RWPE2 (cell line): ENCODE results near the gene DUSP22.

ENCODE experiments used
- ATAC-seq: fragments of 200-7000 bp; cut with Tn5 transposase; 3 replicates; pipeline ENCODE4 v1.9.1; 2021; ENCODE audit warnings: low read depth
- DNase-seq: peaks from one replicate; pipeline ENCODE4 v3.0.0-alpha.2; 2020; ENCODE audit warnings: low spot score
- H3K27ac ChIP-seq: fragments of 450-650 bp; 2 replicates; pipeline ENCODE4 v1.5.1; 2017; ENCODE audit warnings: mild to moderate bottlenecking; ENCODE audit not compliant: poor library complexity, severe bottlenecking
- H3K27me3 ChIP-seq: fragments of 250-450 bp; sonication (Bioruptor Pico); 2 replicates; pipeline ENCODE4 v1.5.1; 2021; ENCODE audit warnings: mild to moderate bottlenecking, moderate library complexity; ENCODE audit not compliant: insufficient read depth, poor library complexity, severe bottlenecking
- H3K36me3 ChIP-seq: fragments of 250-450 bp; sonication (Bioruptor Pico); 2 replicates; pipeline ENCODE4 v1.5.1; 2020; ENCODE audit warnings: low read depth, mild to moderate bottlenecking, moderate library complexity
- H3K4me1 ChIP-seq: fragments of 250-450 bp; sonication (Bioruptor Pico); 2 replicates; pipeline ENCODE4 v1.5.1; 2021; ENCODE audit warnings: mild to moderate bottlenecking, moderate library complexity; ENCODE audit not compliant: insufficient read depth, poor library complexity, severe bottlenecking
- H3K4me3 ChIP-seq: fragments of 250-450 bp; sonication (Bioruptor Pico); 2 replicates; pipeline ENCODE4 v1.5.1; 2021; ENCODE audit warnings: mild to moderate bottlenecking, moderate library complexity; ENCODE audit not compliant: severe bottlenecking
- H3K9me3 ChIP-seq: fragments of 250-450 bp; sonication (Bioruptor Pico); 2 replicates; pipeline ENCODE4 v1.5.1; 2021; ENCODE audit warnings: mild to moderate bottlenecking, moderate library complexity; ENCODE audit not compliant: severe bottlenecking
- TF ChIP-seq, protein P1 (sequence below): fragments of 450-650 bp; IDR thresholded peaks from one replicate; pipeline ENCODE4 v1.5.1; 2017; ENCODE audit warnings: mild to moderate bottlenecking, moderate library complexity; ENCODE audit not compliant: poor library complexity, severe bottlenecking

The DUSP22 gene

DNA sequence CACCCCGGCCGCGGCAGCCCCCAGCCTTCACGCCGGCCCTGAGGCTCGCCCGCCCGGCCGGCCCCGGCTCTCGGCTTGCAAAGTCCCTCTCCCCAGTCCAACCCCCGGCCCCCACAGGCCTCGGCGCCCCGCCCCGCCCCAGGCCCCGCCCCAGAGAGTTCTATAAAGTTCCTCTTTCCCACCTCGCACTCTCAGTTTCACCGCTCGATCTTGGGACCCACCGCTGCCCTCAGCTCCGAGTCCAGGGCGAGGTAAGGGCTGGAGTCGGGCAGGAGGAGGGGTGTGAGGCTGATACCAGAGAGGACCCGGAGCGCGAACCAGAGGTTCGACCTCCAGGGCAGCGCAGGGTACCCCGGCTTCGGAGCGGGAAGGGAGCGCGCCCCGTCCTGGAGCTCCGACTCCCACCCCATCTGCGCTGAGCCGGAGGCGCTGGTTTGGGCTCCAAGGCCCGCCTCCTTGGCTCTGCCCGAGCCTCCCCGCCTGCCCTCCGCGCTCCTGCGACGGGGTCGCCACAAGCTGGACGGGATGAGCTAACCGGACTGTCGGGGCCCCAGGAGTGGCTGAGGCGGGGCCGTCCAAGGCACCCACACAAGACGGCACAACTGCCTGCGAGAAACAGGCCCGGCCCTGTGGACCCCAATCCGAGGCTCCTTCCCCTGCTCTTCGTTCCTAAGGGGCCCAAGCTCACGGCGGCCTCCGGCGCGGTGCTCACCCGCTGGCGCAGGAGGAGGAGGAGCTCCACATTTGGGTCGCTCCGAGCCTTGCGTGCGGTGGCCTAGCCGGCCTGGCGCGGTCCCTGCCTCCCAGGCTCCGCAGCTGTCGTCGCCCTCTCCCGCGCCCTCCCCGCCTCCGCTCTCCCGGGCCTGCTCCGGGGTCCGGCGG is 99.5 kb downstream of the DUSP22 start, which contains the start of gene IRF4:
Gene IRF4 (plus strand): TSS at position 194 of the 882 bp plus-strand sequence. CDS start 1,401 bp downstream, outside the sequence.
- Histone ChIP-seq H3K9me3 (no peaks in the 10 kb centered on the region), H3K4me1 (no peaks in the 10 kb centered on the region), H3K36me3 (no peaks in the 10 kb centered on the region), H3K27me3 (peaks cover 84% of the 10 kb centered on the region), H3K4me3 (no peak within 1 kb of the TSS), H3K27ac (no peak within 1 kb of the TSS)
- ATAC-seq = no peak
- TF ChIP-seq, protein P1, sequence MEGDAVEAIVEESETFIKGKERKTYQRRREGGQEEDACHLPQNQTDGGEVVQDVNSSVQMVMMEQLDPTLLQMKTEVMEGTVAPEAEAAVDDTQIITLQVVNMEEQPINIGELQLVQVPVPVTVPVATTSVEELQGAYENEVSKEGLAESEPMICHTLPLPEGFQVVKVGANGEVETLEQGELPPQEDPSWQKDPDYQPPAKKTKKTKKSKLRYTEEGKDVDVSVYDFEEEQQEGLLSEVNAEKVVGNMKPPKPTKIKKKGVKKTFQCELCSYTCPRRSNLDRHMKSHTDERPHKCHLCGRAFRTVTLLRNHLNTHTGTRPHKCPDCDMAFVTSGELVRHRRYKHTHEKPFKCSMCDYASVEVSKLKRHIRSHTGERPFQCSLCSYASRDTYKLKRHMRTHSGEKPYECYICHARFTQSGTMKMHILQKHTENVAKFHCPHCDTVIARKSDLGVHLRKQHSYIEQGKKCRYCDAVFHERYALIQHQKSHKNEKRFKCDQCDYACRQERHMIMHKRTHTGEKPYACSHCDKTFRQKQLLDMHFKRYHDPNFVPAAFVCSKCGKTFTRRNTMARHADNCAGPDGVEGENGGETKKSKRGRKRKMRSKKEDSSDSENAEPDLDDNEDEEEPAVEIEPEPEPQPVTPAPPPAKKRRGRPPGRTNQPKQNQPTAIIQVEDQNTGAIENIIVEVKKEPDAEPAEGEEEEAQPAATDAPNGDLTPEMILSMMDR = no peak
- no peak for DNase-seq

DNA sequence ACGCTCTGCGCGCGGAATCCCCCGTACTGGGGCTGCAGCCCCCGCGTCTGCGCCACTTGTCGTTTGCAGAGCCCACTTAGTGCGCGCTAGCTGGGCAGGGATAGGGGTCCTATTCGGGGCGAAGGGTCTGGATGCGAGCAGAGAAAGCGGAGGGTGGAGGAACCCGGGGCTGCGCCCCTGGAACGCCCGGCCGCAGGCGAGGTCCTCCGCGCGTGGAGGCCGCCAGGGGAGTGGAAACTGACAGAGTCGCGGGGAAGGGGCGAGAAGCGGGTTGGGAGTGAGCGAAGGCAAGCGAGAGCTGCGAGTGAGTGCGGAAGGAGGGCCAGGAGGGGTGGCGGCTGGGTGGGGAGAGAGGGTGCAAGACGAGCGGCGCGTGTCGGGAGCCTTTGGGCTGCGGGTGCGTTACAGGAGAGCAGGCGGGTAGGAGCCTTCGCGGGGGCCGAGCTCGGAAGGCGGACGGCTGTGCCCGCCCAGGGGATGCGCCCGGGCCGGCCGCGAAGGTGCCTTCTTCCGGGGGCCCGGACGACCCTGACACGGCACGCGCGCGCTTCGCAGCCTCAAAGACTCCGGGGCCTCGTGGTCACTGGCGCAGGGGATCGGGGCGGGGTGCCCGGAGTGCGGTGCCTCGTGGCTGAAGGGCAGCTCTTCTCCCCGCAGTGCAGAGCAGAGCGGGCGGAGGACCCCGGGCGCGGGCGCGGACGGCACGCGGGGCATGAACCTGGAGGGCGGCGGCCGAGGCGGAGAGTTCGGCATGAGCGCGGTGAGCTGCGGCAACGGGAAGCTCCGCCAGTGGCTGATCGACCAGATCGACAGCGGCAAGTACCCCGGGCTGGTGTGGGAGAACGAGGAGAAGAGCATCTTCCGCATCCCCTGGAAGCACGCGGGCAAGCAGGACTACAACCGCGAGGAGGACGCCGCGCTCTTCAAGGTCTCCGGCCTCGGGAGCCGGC is 100.4 kb downstream of the DUSP22 start:
- TF ChIP-seq, protein P1 = no peak
- no peak overlapping the region for H3K4me3 ChIP-seq
- H3K27ac ChIP-seq = no peak overlapping the region
- ATAC-seq = peak; percentile 22; the same call in 1 of the 3 replicates
- no peaks in the 10 kb centered on the region for H3K4me1 ChIP-seq
- peaks cover 91% of the 10 kb centered on the region for H3K27me3 ChIP-seq
- no peak for DNase-seq
- no peaks in the 10 kb centered on the region for H3K9me3 ChIP-seq
- no peaks in the 10 kb centered on the region for H3K36me3 ChIP-seq

- ATAC-seq (peak; percentile 16; the same call in 2 of the 3 replicates), DNase-seq (no peak)
- TF ChIP-seq, protein P1 = no peak
- no peak overlapping the region for H3K4me3 ChIP-seq
- no peaks in the 10 kb centered on the region for H3K9me3 ChIP-seq
- H3K27me3 ChIP-seq = peaks cover 91% of the 10 kb centered on the region
- H3K36me3 ChIP-seq = no peaks in the 10 kb centered on the region
- H3K27ac ChIP-seq = no peak overlapping the region
- H3K4me1 ChIP-seq = no peaks in the 10 kb centered on the region
Observed at GRCh38 chr6:393391-394221, 101.3 kb downstream of the DUSP22 start.

DNA sequence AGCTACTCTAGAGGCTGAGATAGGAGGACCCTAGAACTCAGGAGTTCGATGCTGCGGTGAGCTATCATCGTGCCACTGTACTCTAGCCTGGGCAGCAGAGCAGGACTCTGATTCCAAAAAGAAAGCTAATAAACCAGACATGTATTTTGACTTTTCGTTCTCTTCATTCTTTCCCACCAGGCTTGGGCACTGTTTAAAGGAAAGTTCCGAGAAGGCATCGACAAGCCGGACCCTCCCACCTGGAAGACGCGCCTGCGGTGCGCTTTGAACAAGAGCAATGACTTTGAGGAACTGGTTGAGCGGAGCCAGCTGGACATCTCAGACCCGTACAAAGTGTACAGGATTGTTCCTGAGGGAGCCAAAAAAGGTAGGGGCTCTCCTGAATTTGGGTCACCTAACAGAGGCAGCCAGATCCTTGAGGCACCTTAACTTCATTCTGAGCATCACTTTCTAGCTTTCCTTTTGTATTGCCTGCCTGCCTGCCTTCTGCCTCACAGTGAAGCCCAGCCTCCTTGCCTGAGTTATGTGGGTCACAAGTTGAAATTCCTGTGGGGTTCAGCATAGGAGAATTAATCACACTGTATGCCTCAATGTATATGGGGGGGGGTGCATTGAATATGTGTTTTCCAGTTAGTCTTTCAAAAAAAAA is 102.5 kb downstream of the DUSP22 start:
- peaks cover 91% of the 10 kb centered on the region for H3K27me3 ChIP-seq
- H3K4me1 ChIP-seq = no peaks in the 10 kb centered on the region
- no peak overlapping the region for H3K27ac ChIP-seq
- TF ChIP-seq, protein P1 = no peak
- ATAC-seq = no peak
- H3K4me3 ChIP-seq = no peak overlapping the region
- no peak for DNase-seq
- H3K9me3 ChIP-seq = no peaks in the 10 kb centered on the region
- H3K36me3 ChIP-seq = no peaks in the 10 kb centered on the region
